Choroid plexus epithelial cell (primary cell): Measurements from ENCODE around the gene CACYBP.
"Not testable (repeated sequence)": the region's sequence is repeated elsewhere in the genome, so short reads cannot be mapped to it uniquely, and the experiment has no call there.

Experiments
- DNase-seq: peaks from one replicate; pipeline ENCODE4 v3.0.0-alpha.2; 2010; ENCODE audit warnings: low read depth
- H3K4me3 ChIP-seq: 2 replicates; pipeline ENCODE4 v1.5.1; 2011; ENCODE audit warnings: low read depth, mild to moderate bottlenecking, control low read depth, low read length, moderate library complexity
- CTCF ChIP-seq: conservative IDR thresholded peaks from 2 replicates; pipeline ENCODE4 v1.5.1; 2011; ENCODE audit warnings: low read depth, mild to moderate bottlenecking, control low read depth, inconsistent platforms, low read length, moderate library complexity

Gene CACYBP

GRCh38 chr1:175005085-175005783 is 5.5 kb downstream of the CACYBP start:
- H3K4me3 ChIP-seq = no peak overlapping the region
- no peak for TF ChIP-seq CTCF
- DNase-seq = no peak

- TF ChIP-seq CTCF = no peak
- no peak overlapping the region for H3K4me3 ChIP-seq
- DNase-seq = no peak
These were observed 9.8 kb downstream of the CACYBP start for GRCh38 chr1:175009532-175009931.

DNA sequence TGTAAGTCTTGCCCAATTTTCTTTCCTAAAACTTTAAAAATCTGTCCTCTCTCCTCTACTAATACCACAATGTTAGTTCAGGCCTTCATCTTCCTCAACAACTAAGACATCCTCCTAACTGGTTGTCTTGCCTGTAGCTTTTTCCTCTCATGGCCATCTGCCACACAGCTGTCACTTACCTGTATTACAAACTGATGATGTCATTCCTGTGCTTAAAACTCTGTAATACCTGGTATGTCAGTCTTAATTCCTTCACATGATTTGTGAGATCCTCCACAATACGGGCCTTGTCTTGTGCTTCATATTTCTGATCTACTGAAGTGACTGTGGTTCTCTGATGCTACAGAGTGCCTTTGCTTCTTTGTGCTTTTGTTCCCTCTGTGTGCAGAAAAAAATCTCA is 13.7 kb downstream of the CACYBP start:
- TF ChIP-seq CTCF = no peak
- H3K4me3 ChIP-seq = no peak overlapping the region
- DNase-seq = no peak

DNA sequence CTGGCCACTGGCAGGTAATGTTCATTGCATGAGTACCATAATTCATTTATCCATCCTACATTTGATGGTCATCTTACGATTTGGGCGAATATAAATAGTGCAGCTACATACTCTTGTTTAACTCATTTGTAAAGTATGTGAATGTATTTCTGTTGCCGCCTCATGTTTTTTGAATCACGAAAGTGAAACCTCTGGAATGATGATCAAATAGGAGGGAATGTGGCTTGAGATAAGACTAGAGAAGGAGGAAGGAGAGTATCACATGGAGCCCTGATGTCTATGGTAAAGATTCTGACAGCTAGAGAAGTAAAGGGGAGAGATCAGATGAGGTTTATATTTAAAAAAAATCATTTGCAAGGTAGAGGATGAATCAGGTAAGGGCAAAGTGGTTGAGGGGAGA is 15.5 kb downstream of the CACYBP start:
- no peak for TF ChIP-seq CTCF
- no peak overlapping the region for H3K4me3 ChIP-seq
- DNase-seq = peak; percentile 90

- H3K4me3 ChIP-seq = no peak overlapping the region
- no peak for TF ChIP-seq CTCF
- no peak for DNase-seq
These were observed 19.8 kb downstream of the CACYBP start for GRCh38 chr1:175019524-175019923.

DNA sequence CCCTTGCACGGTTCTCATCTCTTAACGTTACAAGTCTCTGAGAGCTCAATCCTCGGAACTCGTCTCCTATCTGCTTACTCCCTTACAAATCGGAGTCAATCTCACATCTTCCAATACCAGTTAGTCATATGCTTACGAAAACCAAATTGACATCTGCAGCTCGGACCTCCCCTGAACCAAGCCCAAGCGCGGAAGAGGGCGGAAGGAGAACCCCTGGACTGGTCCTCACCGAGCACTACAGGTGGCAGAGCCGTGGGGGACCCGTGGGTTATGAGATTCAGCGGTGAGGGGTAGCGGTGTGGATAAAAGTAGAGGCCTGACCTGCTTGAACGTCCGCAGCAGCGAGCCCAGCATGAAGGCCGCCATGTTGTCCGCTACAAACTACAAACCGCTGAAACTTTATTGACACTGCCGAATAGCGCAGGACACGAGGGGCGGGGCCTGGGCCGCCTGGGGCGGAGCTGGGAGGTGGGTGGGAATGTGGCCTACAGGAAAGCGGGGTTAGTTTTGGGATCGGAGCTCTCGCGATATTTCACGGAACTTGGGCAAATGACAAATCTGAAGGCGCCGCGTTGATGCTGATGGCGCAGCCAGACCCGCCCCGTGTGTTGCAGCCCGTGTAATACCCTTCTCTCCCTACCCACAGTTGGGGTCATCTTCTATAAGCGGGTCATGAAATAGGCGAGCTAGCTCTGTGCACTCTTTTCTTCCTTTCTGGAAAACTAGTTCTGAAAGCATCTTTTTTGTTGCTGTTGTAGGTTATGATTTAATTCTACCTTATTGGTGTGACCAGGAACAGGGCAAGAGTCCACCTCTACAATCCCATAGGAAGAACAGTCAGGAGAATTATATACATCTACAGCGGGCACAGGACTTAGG is 23.5 kb downstream of the CACYBP start, which contains the start of gene MRPS14:
MRPS14 (minus strand) TSS at position 383 of the 879 bp plus-strand sequence; CDS start at position 366, 17 bp downstream.
- peak; percentile 100 for DNase-seq
- no peak for TF ChIP-seq CTCF
- peak within 1 kb of the TSS; percentile 97 for H3K4me3 ChIP-seq

GRCh38 chr1:175023922-175024242 is 24.1 kb downstream of the CACYBP start:
- peak overlapping the region; percentile 58 for H3K4me3 ChIP-seq
- not testable (repeated sequence) for DNase-seq
